GM21723 (cell line): ENCODE measurements around the gene NDUFAF5.
A peak's percentile ranks its signal among the peaks of the same experiment; 100 is the strongest.

ENCODE experiments used
- ATAC-seq: cut with Tn5 transposase; IDR thresholded peaks from one replicate; pipeline ENCODE4 v1.9.1; 2021; ENCODE audit warnings: mild to moderate bottlenecking, moderate library complexity; ENCODE audit not compliant: unreplicated experiment

Gene NDUFAF5

GRCh38 chr20:13775867-13776266, 9.0 kb upstream of the NDUFAF5 start:
- ATAC-seq: no peak

- no peak for ATAC-seq
Measured at GRCh38 chr20:13777171-13777601, 7.6 kb upstream of the NDUFAF5 start.

GRCh38 chr20:13778827-13779226, 6.0 kb upstream of the NDUFAF5 start:
- ATAC-seq: peak; percentile 56

- no peak for ATAC-seq
Measured at GRCh38 chr20:13783528-13783927, 1.3 kb upstream of the NDUFAF5 start.

- ATAC-seq: peak; percentile 15
Measured at GRCh38 chr20:13784271-13784892, 446 bp upstream of the NDUFAF5 start.

GRCh38 chr20:13786143-13786828, 1.5 kb downstream of the NDUFAF5 start:
- no peak for ATAC-seq

- ATAC-seq: peak; percentile 30
Measured at GRCh38 chr20:13788167-13788834, 3.5 kb downstream of the NDUFAF5 start.

- no peak for ATAC-seq
Measured at GRCh38 chr20:13790708-13791107, 5.9 kb downstream of the NDUFAF5 start.

GRCh38 chr20:13791540-13792459, 7.0 kb downstream of the NDUFAF5 start:
- no peak for ATAC-seq

- ATAC-seq: no peak
Measured at GRCh38 chr20:13793001-13793400, 8.2 kb downstream of the NDUFAF5 start.

- no peak for ATAC-seq
Measured at GRCh38 chr20:13794667-13795066, 9.8 kb downstream of the NDUFAF5 start.

- no peak for ATAC-seq
Measured at GRCh38 chr20:13799040-13799439, 14.2 kb downstream of the NDUFAF5 start.

GRCh38 chr20:13799974-13800373, 15.1 kb downstream of the NDUFAF5 start:
- no peak for ATAC-seq

- no peak for ATAC-seq
Measured at GRCh38 chr20:13800728-13801134, 15.9 kb downstream of the NDUFAF5 start.

GRCh38 chr20:13809373-13809772, 24.5 kb downstream of the NDUFAF5 start:
- no peak for ATAC-seq

- ATAC-seq: no peak
Measured at GRCh38 chr20:13809855-13810254, 25.0 kb downstream of the NDUFAF5 start.

- no peak for ATAC-seq
Measured at GRCh38 chr20:13810446-13810845, 25.6 kb downstream of the NDUFAF5 start.

- ATAC-seq: no peak
Measured at GRCh38 chr20:13813910-13814309, 29.1 kb downstream of the NDUFAF5 start.

- no peak for ATAC-seq
Measured at GRCh38 chr20:13814672-13815071, 29.8 kb downstream of the NDUFAF5 start.

GRCh38 chr20:13816757-13817156, 31.9 kb downstream of the NDUFAF5 start:
- ATAC-seq: no peak

GRCh38 chr20:13817342-13817741, 32.5 kb downstream of the NDUFAF5 start:
- no peak for ATAC-seq
